Activated naive CD4-positive, alpha-beta T cell treated with anti-CD3 and anti-CD28 coated beads, Interleukin-2, amount 50 U/mL, for 24 hours (primary cell): ENCODE results near the gene GIT2.

ENCODE experiments used
- H3K27ac Mint-ChIP-seq: one replicate; pipeline ENCODE4 v1.8.0; 2021; ENCODE audit warnings: mild to moderate bottlenecking, mixed read lengths
- H3K27me3 Mint-ChIP-seq: one replicate; pipeline ENCODE4 v1.8.0; 2021; ENCODE audit warnings: mixed read lengths
- H3K36me3 Mint-ChIP-seq: one replicate; pipeline ENCODE4 v1.8.0; 2021; ENCODE audit warnings: mixed read lengths
- H3K4me1 Mint-ChIP-seq: one replicate; pipeline ENCODE4 v1.8.0; 2021; ENCODE audit warnings: mixed read lengths
- H3K4me3 Mint-ChIP-seq: one replicate; pipeline ENCODE4 v1.8.0; 2021; ENCODE audit warnings: mild to moderate bottlenecking, mixed read lengths
- H3K9me3 Mint-ChIP-seq: one replicate; pipeline ENCODE4 v1.8.0; 2021; ENCODE audit warnings: mixed read lengths

Gene GIT2

GRCh38 chr12:109995686-109996482 lies at the start of gene GIT2:
TSS of gene GIT2 (minus strand) at chr12:109996368. CDS start at chr12:109996224, 144 bp downstream.
- Mint-ChIP-seq H3K9me3 (no peaks in the 10 kb centered on the region), H3K27ac (peak within 1 kb of the TSS; percentile 90), H3K4me1 (peaks cover 67% of the 10 kb centered on the region), H3K27me3 (no peaks in the 10 kb centered on the region), H3K36me3 (peaks cover 6% of the 10 kb centered on the region), H3K4me3 (peak within 1 kb of the TSS; percentile 89)

GRCh38 chr12:110042264-110042663 lies 46.1 kb upstream of the GIT2 start:
- no peak overlapping the region for H3K27ac Mint-ChIP-seq
- H3K27me3 Mint-ChIP-seq = no peaks in the 10 kb centered on the region
- no peak overlapping the region for H3K4me3 Mint-ChIP-seq
- H3K9me3 Mint-ChIP-seq = no peaks in the 10 kb centered on the region
- H3K4me1 Mint-ChIP-seq = peaks cover 49% of the 10 kb centered on the region
- peaks cover 5% of the 10 kb centered on the region for H3K36me3 Mint-ChIP-seq

- no peaks in the 10 kb centered on the region for H3K9me3 Mint-ChIP-seq
- H3K4me1 Mint-ChIP-seq = peaks cover 36% of the 10 kb centered on the region
- no peaks in the 10 kb centered on the region for H3K27me3 Mint-ChIP-seq
- H3K4me3 Mint-ChIP-seq = no peak overlapping the region
- peaks cover 17% of the 10 kb centered on the region for H3K36me3 Mint-ChIP-seq
- peak overlapping the region; percentile 75 for H3K27ac Mint-ChIP-seq
Observed at GRCh38 chr12:110039085-110039807, 43.1 kb upstream of the GIT2 start.

GRCh38 chr12:110038741-110039084 lies 42.5 kb upstream of the GIT2 start:
- Mint-ChIP-seq H3K27ac (peak overlapping the region; percentile 75), H3K4me1 (peaks cover 33% of the 10 kb centered on the region), H3K4me3 (no peak overlapping the region), H3K9me3 (no peaks in the 10 kb centered on the region), H3K27me3 (no peaks in the 10 kb centered on the region), H3K36me3 (peaks cover 17% of the 10 kb centered on the region)

- H3K36me3 Mint-ChIP-seq = peaks cover 20% of the 10 kb centered on the region
- no peaks in the 10 kb centered on the region for H3K9me3 Mint-ChIP-seq
- H3K4me3 Mint-ChIP-seq = no peak overlapping the region
- no peak overlapping the region for H3K27ac Mint-ChIP-seq
- H3K4me1 Mint-ChIP-seq = peaks cover 22% of the 10 kb centered on the region
- no peaks in the 10 kb centered on the region for H3K27me3 Mint-ChIP-seq
Observed at GRCh38 chr12:110037315-110037714, 41.1 kb upstream of the GIT2 start.

GRCh38 chr12:110035534-110036104 lies 39.5 kb upstream of the GIT2 start:
- peaks cover 20% of the 10 kb centered on the region for H3K4me1 Mint-ChIP-seq
- H3K36me3 Mint-ChIP-seq = peaks cover 20% of the 10 kb centered on the region
- H3K27ac Mint-ChIP-seq = peak overlapping the region; percentile 76
- no peaks in the 10 kb centered on the region for H3K27me3 Mint-ChIP-seq
- no peaks in the 10 kb centered on the region for H3K9me3 Mint-ChIP-seq
- no peak overlapping the region for H3K4me3 Mint-ChIP-seq

- Mint-ChIP-seq H3K27me3 (no peaks in the 10 kb centered on the region), H3K27ac (peak overlapping the region; percentile 23), H3K36me3 (peaks cover 20% of the 10 kb centered on the region), H3K9me3 (no peaks in the 10 kb centered on the region), H3K4me1 (peaks cover 4% of the 10 kb centered on the region), H3K4me3 (no peak overlapping the region)
Observed at GRCh38 chr12:110033888-110034287, 37.7 kb upstream of the GIT2 start.

GRCh38 chr12:110029290-110029815 lies 33.2 kb upstream of the GIT2 start:
- Mint-ChIP-seq H3K27me3 (no peaks in the 10 kb centered on the region), H3K4me1 (peaks cover 6% of the 10 kb centered on the region), H3K36me3 (peaks cover 8% of the 10 kb centered on the region), H3K9me3 (no peaks in the 10 kb centered on the region), H3K27ac (no peak overlapping the region), H3K4me3 (no peak overlapping the region)

- Mint-ChIP-seq H3K4me1 (peaks cover 6% of the 10 kb centered on the region), H3K27ac (no peak overlapping the region), H3K9me3 (no peaks in the 10 kb centered on the region), H3K36me3 (peaks cover 6% of the 10 kb centered on the region), H3K27me3 (no peaks in the 10 kb centered on the region), H3K4me3 (no peak overlapping the region)
Observed at GRCh38 chr12:110028323-110028722, 32.2 kb upstream of the GIT2 start.

GRCh38 chr12:110024051-110024450 lies 27.9 kb upstream of the GIT2 start:
- H3K4me1 Mint-ChIP-seq = peaks cover 6% of the 10 kb centered on the region
- H3K9me3 Mint-ChIP-seq = no peaks in the 10 kb centered on the region
- H3K36me3 Mint-ChIP-seq = peaks cover 10% of the 10 kb centered on the region
- no peak overlapping the region for H3K27ac Mint-ChIP-seq
- no peak overlapping the region for H3K4me3 Mint-ChIP-seq
- no peaks in the 10 kb centered on the region for H3K27me3 Mint-ChIP-seq

GRCh38 chr12:110023059-110023980 lies 27.2 kb upstream of the GIT2 start:
- Mint-ChIP-seq H3K4me1 (peaks cover 6% of the 10 kb centered on the region), H3K4me3 (no peak overlapping the region), H3K9me3 (no peaks in the 10 kb centered on the region), H3K27me3 (no peaks in the 10 kb centered on the region), H3K27ac (no peak overlapping the region), H3K36me3 (peaks cover 12% of the 10 kb centered on the region)

GRCh38 chr12:110020956-110021355 lies 24.8 kb upstream of the GIT2 start:
- Mint-ChIP-seq H3K4me1 (no peaks in the 10 kb centered on the region), H3K9me3 (no peaks in the 10 kb centered on the region), H3K27ac (no peak overlapping the region), H3K36me3 (peaks cover 9% of the 10 kb centered on the region), H3K27me3 (no peaks in the 10 kb centered on the region), H3K4me3 (no peak overlapping the region)

- peaks cover 39% of the 10 kb centered on the region for H3K4me1 Mint-ChIP-seq
- H3K27me3 Mint-ChIP-seq = no peaks in the 10 kb centered on the region
- peak overlapping the region; percentile 26 for H3K4me3 Mint-ChIP-seq
- peaks cover 6% of the 10 kb centered on the region for H3K36me3 Mint-ChIP-seq
- peak overlapping the region; percentile 68 for H3K27ac Mint-ChIP-seq
- H3K9me3 Mint-ChIP-seq = no peaks in the 10 kb centered on the region
Observed at GRCh38 chr12:110015132-110015531, 19.0 kb upstream of the GIT2 start.

- H3K4me1 Mint-ChIP-seq = peaks cover 54% of the 10 kb centered on the region
- H3K4me3 Mint-ChIP-seq = no peak overlapping the region
- H3K27me3 Mint-ChIP-seq = no peaks in the 10 kb centered on the region
- peak overlapping the region; percentile 20 for H3K27ac Mint-ChIP-seq
- no peaks in the 10 kb centered on the region for H3K9me3 Mint-ChIP-seq
- H3K36me3 Mint-ChIP-seq = peaks cover 6% of the 10 kb centered on the region
Observed at GRCh38 chr12:110012659-110013058, 16.5 kb upstream of the GIT2 start.

- H3K4me3 Mint-ChIP-seq = no peak overlapping the region
- no peak overlapping the region for H3K27ac Mint-ChIP-seq
- peaks cover 6% of the 10 kb centered on the region for H3K36me3 Mint-ChIP-seq
- no peaks in the 10 kb centered on the region for H3K9me3 Mint-ChIP-seq
- H3K4me1 Mint-ChIP-seq = peaks cover 55% of the 10 kb centered on the region
- no peaks in the 10 kb centered on the region for H3K27me3 Mint-ChIP-seq
Observed at GRCh38 chr12:110012137-110012536, 16.0 kb upstream of the GIT2 start.
